ENCODE data around the gene GJB6. TPM values are rescaled to one million over a fixed set of nuclear protein-coding genes. Genes with fewer than 3 reads are reported as not detected.

GJB6 gene
- total RNA-seq, 1 donor from 2014 or later: 7.7 TPM

DNA sequence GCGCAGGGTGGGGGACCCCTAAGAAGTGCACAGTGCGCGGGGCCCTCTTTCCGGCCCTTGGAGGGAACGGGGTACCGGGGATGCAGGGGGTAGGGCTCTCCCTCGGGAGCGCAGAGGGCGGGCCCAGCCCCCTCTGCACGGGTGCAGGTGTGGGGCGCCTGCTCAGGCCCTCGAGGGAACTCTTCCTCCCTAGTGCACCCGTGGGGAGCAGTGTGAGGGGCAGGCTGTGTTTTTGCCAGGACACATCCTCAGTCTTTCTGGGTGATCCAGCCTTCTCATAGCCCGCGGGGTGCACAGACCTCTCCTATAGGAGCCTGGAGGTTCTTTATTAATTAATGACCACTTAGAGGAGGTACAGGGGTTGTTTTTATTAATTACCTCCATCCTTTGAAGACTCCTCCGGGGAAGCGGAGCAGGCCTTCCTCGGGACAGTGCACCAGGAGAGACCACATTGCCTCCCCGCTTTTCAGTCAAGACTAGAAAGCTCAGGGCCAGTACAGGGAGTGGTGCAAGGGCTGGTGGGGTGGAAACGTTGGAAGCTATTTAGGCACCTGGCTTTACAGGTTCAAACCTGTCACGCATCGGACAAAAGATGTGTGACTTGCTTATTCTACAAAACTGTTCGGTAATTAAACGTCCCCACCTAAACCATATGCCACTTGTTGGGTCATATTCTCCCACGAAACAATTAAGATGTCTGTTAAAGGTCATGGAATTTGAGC, 598 bp upstream of the GJB6 start:
- H3K4me3 Mint-ChIP-seq: peak overlapping the region; percentile 34
- no peak overlapping the region for H3K27ac Mint-ChIP-seq
- TF ChIP-seq, protein P1, sequence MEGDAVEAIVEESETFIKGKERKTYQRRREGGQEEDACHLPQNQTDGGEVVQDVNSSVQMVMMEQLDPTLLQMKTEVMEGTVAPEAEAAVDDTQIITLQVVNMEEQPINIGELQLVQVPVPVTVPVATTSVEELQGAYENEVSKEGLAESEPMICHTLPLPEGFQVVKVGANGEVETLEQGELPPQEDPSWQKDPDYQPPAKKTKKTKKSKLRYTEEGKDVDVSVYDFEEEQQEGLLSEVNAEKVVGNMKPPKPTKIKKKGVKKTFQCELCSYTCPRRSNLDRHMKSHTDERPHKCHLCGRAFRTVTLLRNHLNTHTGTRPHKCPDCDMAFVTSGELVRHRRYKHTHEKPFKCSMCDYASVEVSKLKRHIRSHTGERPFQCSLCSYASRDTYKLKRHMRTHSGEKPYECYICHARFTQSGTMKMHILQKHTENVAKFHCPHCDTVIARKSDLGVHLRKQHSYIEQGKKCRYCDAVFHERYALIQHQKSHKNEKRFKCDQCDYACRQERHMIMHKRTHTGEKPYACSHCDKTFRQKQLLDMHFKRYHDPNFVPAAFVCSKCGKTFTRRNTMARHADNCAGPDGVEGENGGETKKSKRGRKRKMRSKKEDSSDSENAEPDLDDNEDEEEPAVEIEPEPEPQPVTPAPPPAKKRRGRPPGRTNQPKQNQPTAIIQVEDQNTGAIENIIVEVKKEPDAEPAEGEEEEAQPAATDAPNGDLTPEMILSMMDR (conservative IDR thresholded peaks at IDR 0.05): no peak
- H3K9me3 Mint-ChIP-seq: no peaks in the 10 kb centered on the region
- H3K4me1 Mint-ChIP-seq (ENCODE audit: unreplicated experiment): no peaks in the 10 kb centered on the region
- no peak for DNase-seq (ENCODE audit: extremely low spot score, unreplicated experiment)
- H3K36me3 Mint-ChIP-seq: no peaks in the 10 kb centered on the region
- peaks cover 59% of the 10 kb centered on the region for H3K27me3 Mint-ChIP-seq

DNA sequence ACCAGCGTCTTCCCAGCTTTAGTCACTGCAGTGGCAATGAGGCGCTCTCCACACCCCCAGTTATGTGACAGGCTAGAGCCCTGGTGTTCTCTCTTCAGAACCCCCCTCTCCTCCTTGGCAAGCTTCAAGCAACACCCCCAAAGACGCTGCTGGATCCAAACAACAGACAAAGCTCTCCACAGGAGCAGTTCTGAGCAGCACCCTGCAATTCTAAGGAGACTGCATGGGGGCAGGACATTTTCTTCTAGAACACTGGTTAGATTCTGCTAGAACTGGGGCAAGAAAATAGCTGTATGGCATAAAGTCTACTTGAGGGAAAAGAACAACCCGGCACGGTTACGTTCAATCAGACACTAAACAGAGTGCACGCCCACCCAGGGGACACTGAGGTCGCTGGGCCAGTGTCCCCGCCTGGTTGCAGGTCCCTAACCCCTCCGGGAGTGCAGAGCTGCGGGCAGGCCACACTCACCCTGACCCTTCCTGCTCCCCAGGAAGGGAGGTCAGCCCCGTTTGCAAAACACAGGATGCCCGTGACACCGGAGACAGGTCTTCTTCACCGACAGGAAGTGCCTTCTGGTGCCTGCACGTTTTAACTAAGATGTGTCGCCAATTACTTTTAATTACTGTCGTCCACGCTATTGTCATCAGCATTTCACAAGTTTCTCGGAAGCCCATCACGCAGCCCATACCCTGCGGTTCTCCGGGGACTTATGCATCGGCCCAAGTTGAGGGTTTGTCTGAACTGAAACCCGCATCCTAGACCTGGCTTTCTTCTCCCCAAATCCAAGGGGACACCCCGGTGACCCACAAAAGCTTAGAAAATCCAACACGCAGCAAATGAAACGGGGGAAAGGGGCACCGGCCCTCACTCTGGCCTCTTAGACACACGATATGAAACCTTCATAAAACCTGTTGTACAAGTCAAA, 943 bp downstream of the GJB6 start:
- H3K9me3 Mint-ChIP-seq: no peaks in the 10 kb centered on the region
- H3K27ac Mint-ChIP-seq: peak overlapping the region; percentile 74
- no peaks in the 10 kb centered on the region for H3K4me1 Mint-ChIP-seq (ENCODE audit: unreplicated experiment)
- H3K4me3 Mint-ChIP-seq: peak overlapping the region; percentile 84
- TF ChIP-seq, protein P1 (conservative IDR thresholded peaks at IDR 0.05): no peak
- peaks cover 3% of the 10 kb centered on the region for H3K36me3 Mint-ChIP-seq
- peaks cover 56% of the 10 kb centered on the region for H3K27me3 Mint-ChIP-seq
- DNase-seq (ENCODE audit: extremely low spot score, unreplicated experiment): no peak

DNA sequence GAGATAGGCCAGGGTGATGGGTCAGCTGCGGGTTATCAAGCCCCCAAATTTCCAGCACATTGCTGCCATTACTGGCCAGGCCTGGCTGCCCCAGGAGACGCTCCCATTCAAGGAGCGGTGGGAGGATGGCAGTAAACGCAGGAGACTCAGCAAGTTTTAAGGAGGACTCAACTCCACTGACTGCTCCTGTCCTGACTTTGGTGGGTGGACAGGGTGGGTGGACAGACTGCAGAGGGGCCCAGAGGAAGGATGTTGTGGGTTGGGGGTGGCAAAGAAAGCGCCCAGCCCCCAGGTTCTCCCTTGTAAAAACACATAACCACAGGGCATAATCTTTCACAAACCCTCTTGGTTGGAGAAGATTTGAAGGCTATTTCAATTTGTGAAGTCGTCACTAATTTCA, 4.4 kb downstream of the GJB6 start:
- H3K27me3 Mint-ChIP-seq: peaks cover 39% of the 10 kb centered on the region
- no peak overlapping the region for H3K4me3 Mint-ChIP-seq
- H3K36me3 Mint-ChIP-seq: peaks cover 3% of the 10 kb centered on the region
- H3K27ac Mint-ChIP-seq: no peak overlapping the region
- H3K4me1 Mint-ChIP-seq (ENCODE audit: unreplicated experiment): no peaks in the 10 kb centered on the region
- no peak for DNase-seq (ENCODE audit: extremely low spot score, unreplicated experiment)
- TF ChIP-seq, protein P1 (conservative IDR thresholded peaks at IDR 0.05): no peak
- H3K9me3 Mint-ChIP-seq: no peaks in the 10 kb centered on the region

DNA sequence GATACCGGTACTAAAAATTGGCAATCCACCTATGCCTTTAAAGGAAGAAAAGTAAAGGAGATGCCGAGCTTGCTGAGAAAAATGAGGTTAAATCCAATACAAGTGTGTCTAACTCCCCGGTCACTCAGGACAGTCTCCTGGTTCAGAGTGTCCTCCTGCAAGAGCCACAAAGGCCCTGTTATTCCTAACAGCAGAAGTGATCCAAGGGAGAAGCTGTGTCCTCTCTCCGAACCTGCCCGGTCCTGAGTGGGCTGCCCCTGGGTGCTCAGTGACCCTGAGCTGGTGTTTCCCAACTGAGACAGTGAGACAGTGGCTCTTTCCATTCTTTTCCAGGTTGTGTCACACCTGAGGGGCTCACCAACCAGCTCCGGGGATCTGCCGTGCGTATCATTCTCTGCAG, 4.8 kb downstream of the GJB6 start:
- no peak overlapping the region for H3K27ac Mint-ChIP-seq
- TF ChIP-seq, protein P1 (conservative IDR thresholded peaks at IDR 0.05): no peak
- H3K9me3 Mint-ChIP-seq: no peaks in the 10 kb centered on the region
- H3K4me1 Mint-ChIP-seq (ENCODE audit: unreplicated experiment): no peaks in the 10 kb centered on the region
- H3K36me3 Mint-ChIP-seq: peaks cover 3% of the 10 kb centered on the region
- H3K27me3 Mint-ChIP-seq: peaks cover 37% of the 10 kb centered on the region
- no peak for DNase-seq (ENCODE audit: extremely low spot score, unreplicated experiment)
- no peak overlapping the region for H3K4me3 Mint-ChIP-seq

DNA sequence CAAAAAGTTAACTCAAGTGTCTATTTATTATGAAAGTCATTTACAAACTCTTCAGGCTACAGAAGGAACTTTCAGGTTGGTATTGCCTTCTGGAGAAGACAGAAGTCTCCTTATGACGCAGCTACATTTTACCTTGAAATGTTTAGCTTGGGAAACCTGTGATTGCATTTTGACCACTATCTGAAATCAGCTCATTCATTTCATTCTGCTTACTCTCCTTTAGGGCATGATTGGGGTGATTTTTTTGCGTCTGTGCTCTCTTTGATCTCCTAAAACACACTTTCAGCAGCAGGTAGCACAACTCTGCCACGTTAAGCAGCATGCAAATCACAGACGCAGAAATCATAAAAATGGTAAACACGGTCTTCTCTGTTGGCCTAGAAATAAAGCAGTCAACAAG, 9.6 kb downstream of the GJB6 start:
- Mint-ChIP-seq H3K4me1 (ENCODE audit: unreplicated experiment) (no peaks in the 10 kb centered on the region), H3K4me3 (no peak overlapping the region), H3K27me3 (peaks cover 15% of the 10 kb centered on the region), H3K9me3 (no peaks in the 10 kb centered on the region), H3K27ac (no peak overlapping the region), H3K36me3 (peaks cover 3% of the 10 kb centered on the region)
- DNase-seq (ENCODE audit: extremely low spot score, unreplicated experiment): no peak
- TF ChIP-seq, protein P1 (conservative IDR thresholded peaks at IDR 0.05): no peak

Data from type B pancreatic cell (in vitro differentiated cells).